Measurements from ENCODE around the gene SPINK5. TPM values are rescaled to one million over a fixed set of nuclear protein-coding genes. Genes with fewer than 3 reads are reported as not detected.
A peak's percentile ranks its signal among the peaks of the same experiment; 100 is the strongest.

SPINK5 gene
- total RNA-seq, 4 donors from 2014 or later: 0.13 to 6.7 TPM; not detected in 2

- intact Hi-C loops (cut with DNase I): no loop called here
- DNase-seq: no peak
- no peaks in the 10 kb centered on the region for H3K27me3 ChIP-seq
- H3K27ac ChIP-seq: no peak overlapping the region
- WGBS, 2 donors: 82 to 87% methylated on average over 2 of the region's 2 CpGs
- H3K9me3 ChIP-seq: no peaks in the 10 kb centered on the region
- TF ChIP-seq CTCF (IDR thresholded peaks at IDR 0.05): no peak
- TF ChIP-seq POLR2A (IDR thresholded peaks at IDR 0.05): no peak
- H3K4me3 ChIP-seq (replicated peaks in 1 of 3): no peak overlapping the region
- H3K36me3 ChIP-seq: no peaks in the 10 kb centered on the region
- H3K4me1 ChIP-seq: peaks cover 21 to 22% of the 10 kb centered on the region in 2 donors
These were observed 77.9 kb downstream of the SPINK5 start for GRCh38 chr5:148141645-148142044.

- H3K4me3 ChIP-seq (replicated peaks in 1 of 3): no peak overlapping the region
- H3K9me3 ChIP-seq: no peaks in the 10 kb centered on the region
- no peak for TF ChIP-seq POLR2A (IDR thresholded peaks at IDR 0.05)
- TF ChIP-seq CTCF (IDR thresholded peaks at IDR 0.05): no peak
- peak; percentile 69 to 81 for DNase-seq
- intact Hi-C loops (cut with DNase I): no loop called here
- no peaks in the 10 kb centered on the region for H3K36me3 ChIP-seq
- no peaks in the 10 kb centered on the region for H3K27me3 ChIP-seq
- peak overlapping the region; percentile 4 to 62 (median 50) for H3K27ac ChIP-seq
- H3K4me1 ChIP-seq: peaks cover 33 to 36% of the 10 kb centered on the region in 2 donors
These were observed 82.1 kb downstream of the SPINK5 start for GRCh38 chr5:148145916-148146315.

- H3K4me3 ChIP-seq (replicated peaks in 1 of 3): no peak overlapping the region
- H3K27me3 ChIP-seq: no peaks in the 10 kb centered on the region
- no peak for DNase-seq
- no peaks in the 10 kb centered on the region for H3K36me3 ChIP-seq
- peak overlapping the region in 2 of 3 donors; percentile 50 to 58 for H3K27ac ChIP-seq
- H3K9me3 ChIP-seq: no peaks in the 10 kb centered on the region
- peaks cover 33 to 36% of the 10 kb centered on the region in 2 donors for H3K4me1 ChIP-seq
- intact Hi-C loops (cut with DNase I): no loop called here
- 82 to 88% methylated on average over 1 of the region's 1 CpG for WGBS, 2 donors
- TF ChIP-seq POLR2A (IDR thresholded peaks at IDR 0.05): no peak
- TF ChIP-seq CTCF (IDR thresholded peaks at IDR 0.05): no peak
These were observed 82.7 kb downstream of the SPINK5 start for GRCh38 chr5:148146487-148146886.

- 71 to 73% methylated on average over 4 of the region's 4 CpGs for WGBS, 2 donors
- Histone ChIP-seq H3K36me3 (no peaks in the 10 kb centered on the region), H3K4me1 (peaks cover 33 to 36% of the 10 kb centered on the region in 2 donors), H3K4me3 (replicated peaks in 1 of 3) (no peak overlapping the region), H3K27me3 (no peaks in the 10 kb centered on the region), H3K27ac (peak overlapping the region in 2 of 3 donors; percentile 19 to 59), H3K9me3 (no peaks in the 10 kb centered on the region)
- TF ChIP-seq CTCF (IDR thresholded peaks at IDR 0.05) (no peak), POLR2A (IDR thresholded peaks at IDR 0.05) (no peak)
- DNase-seq: no peak
- intact Hi-C loops (cut with DNase I): no loop called here
These were observed 83.6 kb downstream of the SPINK5 start for GRCh38 chr5:148147415-148147814.

GRCh38 chr5:148151872-148152271 lies 88.1 kb downstream of the SPINK5 start:
- Histone ChIP-seq H3K9me3 (no peaks in the 10 kb centered on the region), H3K4me3 (replicated peaks in 1 of 3) (no peak overlapping the region), H3K27me3 (no peaks in the 10 kb centered on the region), H3K4me1 (peaks cover 9 to 14% of the 10 kb centered on the region in 2 donors), H3K27ac (no peak overlapping the region), H3K36me3 (no peaks in the 10 kb centered on the region)
- TF ChIP-seq POLR2A (IDR thresholded peaks at IDR 0.05) (no peak), CTCF (IDR thresholded peaks at IDR 0.05) (no peak)
- 79 to 84% methylated on average over 2 of the region's 2 CpGs for WGBS, 2 donors
- intact Hi-C loops (cut with DNase I): no loop called here
- no peak for DNase-seq

Data from thyroid gland (tissue), 4 donors.